Brain microvascular endothelial cell (primary cell): ENCODE measurements around the gene GYS1.

Experiments used
- DNase-seq: peaks from one replicate; pipeline ENCODE4 v3.0.0-alpha.2; 2020
- H3K27ac ChIP-seq: fragments of 250-450 bp; sonication (Bioruptor Pico); 2 replicates; pipeline ENCODE4 v1.5.1; 2020; ENCODE audit warnings: mild to moderate bottlenecking, moderate library complexity
- H3K27me3 ChIP-seq: fragments of 250-450 bp; sonication (Bioruptor Pico); replicated peaks from 2 replicates; pipeline ENCODE4 v1.5.1; 2020; ENCODE audit warnings: mild to moderate bottlenecking
- H3K36me3 ChIP-seq: fragments of 250-450 bp; sonication (Bioruptor Pico); replicated peaks from 2 replicates; pipeline ENCODE4 v1.5.1; 2020; ENCODE audit warnings: mild to moderate bottlenecking
- H3K4me3 ChIP-seq: 2 replicates; pipeline ENCODE4 v1.5.1; 2011; ENCODE audit warnings: low read depth, mild to moderate bottlenecking, control low read depth, low read length, moderate library complexity
- in situ Hi-C: cut with HindIII; loops from 2 replicates; pipeline ENCODE4 v1.10.0; 2017; ENCODE audit warnings: low sequenced_read_pairs, low pct_ligation_motif_present
- TF ChIP-seq, protein P1 (sequence below): IDR thresholded peaks from 2 replicates; pipeline ENCODE4 v1.5.1; 2011; ENCODE audit warnings: low read depth, mild to moderate bottlenecking, moderate library complexity, low read length, control low read depth, inconsistent platforms; ENCODE audit errors: missing control alignments

GYS1 gene

DNA sequence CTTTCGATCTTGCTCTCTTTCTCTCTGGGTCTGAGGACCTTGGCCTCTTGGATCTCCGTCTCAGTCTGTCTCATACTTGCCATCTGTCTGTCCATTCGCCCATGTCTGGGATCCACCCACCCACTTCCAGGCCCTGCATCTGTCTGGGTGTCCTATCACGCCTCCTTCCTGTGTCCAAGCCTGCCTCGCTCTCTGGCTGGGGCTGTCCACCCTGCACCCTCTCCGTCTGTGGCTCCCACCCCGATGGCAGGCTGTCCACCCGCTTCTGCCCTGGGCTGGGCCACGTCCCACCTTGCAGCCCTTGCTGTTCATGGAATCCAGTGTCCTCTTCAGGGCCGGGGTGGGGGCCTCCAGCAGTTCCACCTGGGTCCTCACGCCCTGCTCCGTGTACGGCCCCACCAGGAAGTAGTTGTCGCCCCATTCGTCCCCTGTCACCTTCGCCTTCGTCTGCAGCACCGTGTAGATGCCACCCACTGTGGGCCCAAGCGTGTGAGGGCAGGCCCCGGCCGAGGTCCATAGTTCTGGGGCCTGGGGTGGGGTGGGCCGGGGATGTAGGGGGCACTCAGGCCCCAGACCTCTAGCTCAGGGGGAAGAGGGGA, 2.0 kb downstream of the GYS1 start:
- H3K4me3 ChIP-seq, result no peak overlapping the region
- TF ChIP-seq, protein P1, sequence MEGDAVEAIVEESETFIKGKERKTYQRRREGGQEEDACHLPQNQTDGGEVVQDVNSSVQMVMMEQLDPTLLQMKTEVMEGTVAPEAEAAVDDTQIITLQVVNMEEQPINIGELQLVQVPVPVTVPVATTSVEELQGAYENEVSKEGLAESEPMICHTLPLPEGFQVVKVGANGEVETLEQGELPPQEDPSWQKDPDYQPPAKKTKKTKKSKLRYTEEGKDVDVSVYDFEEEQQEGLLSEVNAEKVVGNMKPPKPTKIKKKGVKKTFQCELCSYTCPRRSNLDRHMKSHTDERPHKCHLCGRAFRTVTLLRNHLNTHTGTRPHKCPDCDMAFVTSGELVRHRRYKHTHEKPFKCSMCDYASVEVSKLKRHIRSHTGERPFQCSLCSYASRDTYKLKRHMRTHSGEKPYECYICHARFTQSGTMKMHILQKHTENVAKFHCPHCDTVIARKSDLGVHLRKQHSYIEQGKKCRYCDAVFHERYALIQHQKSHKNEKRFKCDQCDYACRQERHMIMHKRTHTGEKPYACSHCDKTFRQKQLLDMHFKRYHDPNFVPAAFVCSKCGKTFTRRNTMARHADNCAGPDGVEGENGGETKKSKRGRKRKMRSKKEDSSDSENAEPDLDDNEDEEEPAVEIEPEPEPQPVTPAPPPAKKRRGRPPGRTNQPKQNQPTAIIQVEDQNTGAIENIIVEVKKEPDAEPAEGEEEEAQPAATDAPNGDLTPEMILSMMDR, result no peak
- no peak overlapping the region for H3K27ac ChIP-seq
- H3K36me3 ChIP-seq, result peaks cover 28% of the 10 kb centered on the region
- no peak for DNase-seq
- no peaks in the 10 kb centered on the region for H3K27me3 ChIP-seq
- in situ Hi-C loops, result no loop called here

DNA sequence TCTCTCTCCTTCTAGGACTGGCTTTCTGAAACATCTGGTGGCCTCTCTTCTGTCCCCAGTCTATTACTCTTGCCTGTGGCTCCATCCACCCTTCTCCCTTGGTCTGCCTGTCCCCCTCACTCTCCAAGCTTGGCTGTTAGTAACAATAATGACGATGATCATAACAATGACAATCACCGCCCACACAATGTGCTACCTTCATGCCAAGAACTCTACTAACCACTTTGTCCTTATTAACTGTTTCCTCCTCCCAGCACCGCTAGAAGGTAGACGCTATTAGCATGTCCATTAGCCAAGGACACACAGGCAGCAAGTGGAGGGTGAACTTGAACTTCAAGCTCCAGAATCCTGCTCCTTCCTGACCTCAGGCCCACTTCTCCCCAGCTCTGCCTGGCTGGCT, 2.7 kb downstream of the GYS1 start:
- H3K36me3 ChIP-seq, result peaks cover 35% of the 10 kb centered on the region
- TF ChIP-seq, protein P1, result no peak
- in situ Hi-C loops, result no loop called here
- H3K27ac ChIP-seq, result no peak overlapping the region
- H3K27me3 ChIP-seq, result no peaks in the 10 kb centered on the region
- no peak overlapping the region for H3K4me3 ChIP-seq
- no peak for DNase-seq

DNA sequence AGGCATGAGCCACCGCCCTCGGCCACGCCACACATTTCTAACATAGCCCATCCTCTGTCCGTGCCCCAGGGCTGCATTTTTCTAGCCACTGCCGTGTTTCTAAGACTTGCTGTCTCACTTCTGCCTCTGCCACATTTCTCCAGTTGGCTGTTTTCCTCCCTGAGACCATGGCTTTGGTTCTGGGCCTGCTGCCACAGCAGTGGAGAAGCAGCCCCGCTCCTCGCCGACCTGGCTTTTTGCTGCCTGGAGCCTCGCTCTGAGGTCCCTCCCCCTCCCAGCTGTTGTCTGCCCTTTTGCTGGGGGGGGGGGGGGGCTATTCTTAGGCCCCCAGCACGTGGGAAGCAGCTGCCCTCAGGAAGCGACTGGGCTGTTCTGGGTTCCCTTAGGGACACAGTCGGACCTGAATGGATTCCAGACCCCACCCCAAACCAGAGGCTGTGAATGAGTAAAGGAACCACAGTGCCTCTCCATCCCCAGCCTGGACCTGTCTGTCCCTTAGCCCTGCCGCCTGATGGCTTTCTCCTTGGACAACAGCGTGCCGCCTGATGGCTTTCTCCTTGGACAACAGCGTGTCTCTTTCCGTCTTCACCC, 3.3 kb downstream of the GYS1 start:
- Histone ChIP-seq H3K4me3 (no peak overlapping the region), H3K27me3 (no peaks in the 10 kb centered on the region), H3K36me3 (peaks cover 41% of the 10 kb centered on the region), H3K27ac (no peak overlapping the region)
- in situ Hi-C loops, result no loop called here
- no peak for DNase-seq
- TF ChIP-seq, protein P1, result no peak

DNA sequence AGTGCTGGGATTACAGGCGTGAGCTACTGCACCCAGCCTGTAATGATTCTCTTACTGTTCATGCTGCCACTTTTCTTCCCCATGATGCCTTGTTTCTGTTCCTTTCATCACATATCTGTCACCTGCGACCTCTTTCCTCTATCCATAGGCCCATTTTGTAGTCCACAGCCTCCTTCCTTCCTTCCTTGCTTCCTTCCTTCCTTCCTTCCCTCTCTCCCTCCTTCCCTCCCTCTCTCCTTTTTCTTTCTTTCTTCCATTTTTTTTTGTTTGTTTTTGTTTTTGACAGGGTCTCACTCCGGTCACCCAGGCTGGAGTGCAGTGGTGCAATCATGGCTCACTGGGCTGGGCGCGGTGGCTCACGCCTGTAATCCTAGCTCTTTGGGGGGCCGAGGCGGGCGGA, 4.2 kb downstream of the GYS1 start:
- TF ChIP-seq, protein P1, result no peak
- peaks cover 49% of the 10 kb centered on the region for H3K36me3 ChIP-seq
- no peak overlapping the region for H3K27ac ChIP-seq
- in situ Hi-C loops, result no loop called here
- H3K27me3 ChIP-seq, result no peaks in the 10 kb centered on the region
- DNase-seq, result no peak
- H3K4me3 ChIP-seq, result no peak overlapping the region

DNA sequence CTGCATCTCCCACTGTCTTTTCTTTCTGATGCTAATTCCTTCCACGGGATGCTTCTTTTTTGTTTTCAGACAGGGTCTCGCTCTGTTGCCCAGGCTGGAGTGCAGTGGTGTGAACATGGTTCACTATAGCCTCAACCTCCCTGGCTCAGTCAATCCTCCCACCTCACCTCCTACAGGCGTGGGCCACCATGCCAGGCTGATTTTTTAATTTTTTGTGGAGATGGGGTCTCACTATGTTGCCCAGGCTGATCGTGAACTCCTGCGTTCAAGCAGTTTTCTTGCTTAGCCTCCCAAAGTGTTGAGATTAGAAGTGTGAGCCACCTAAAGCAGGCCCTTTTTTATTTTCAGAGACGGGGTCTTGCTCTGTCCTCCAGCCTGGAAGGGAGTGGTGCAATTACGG, 4.8 kb downstream of the GYS1 start:
- in situ Hi-C loops, result no loop called here
- Histone ChIP-seq H3K4me3 (no peak overlapping the region), H3K36me3 (peaks cover 51% of the 10 kb centered on the region), H3K27me3 (no peaks in the 10 kb centered on the region), H3K27ac (no peak overlapping the region)
- DNase-seq, result no peak
- TF ChIP-seq, protein P1, result no peak

DNA sequence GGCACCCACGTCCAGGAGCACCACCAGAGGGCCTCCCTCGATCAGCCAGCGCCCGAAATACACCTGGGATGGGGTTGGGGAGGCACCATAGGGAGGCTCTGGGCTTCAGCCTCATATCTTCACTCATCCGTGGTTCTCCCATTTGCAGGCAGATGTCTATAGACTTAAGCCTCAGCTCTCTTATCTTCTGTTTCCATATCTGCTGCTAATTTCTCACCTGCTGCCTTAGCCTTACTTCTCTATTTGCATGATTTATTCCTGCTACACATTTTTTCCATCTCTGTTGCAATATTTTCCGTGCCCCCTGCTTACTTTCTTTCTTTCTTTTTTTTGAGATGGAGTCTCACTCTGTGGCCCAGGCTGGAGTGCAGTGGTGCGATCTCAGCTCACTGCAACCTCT, 5.8 kb downstream of the GYS1 start:
- Histone ChIP-seq H3K4me3 (no peak overlapping the region), H3K27ac (no peak overlapping the region), H3K36me3 (peaks cover 60% of the 10 kb centered on the region), H3K27me3 (no peaks in the 10 kb centered on the region)
- TF ChIP-seq, protein P1, result no peak
- DNase-seq, result no peak
- in situ Hi-C loops, result no loop called here
